NCI-H146 (cell line): ENCODE measurements around the gene MCEE.
"Not testable (repeated sequence)": the region's sequence is repeated elsewhere in the genome, so short reads cannot be mapped to it uniquely, and the experiment has no call there.

ENCODE experiments used
- DNase-seq: peaks from one replicate; lab custom pipeline; 2025; lab: John Stamatoyannopoulos, UW

MCEE gene

GRCh38 chr2:71130152-71130904, at the start of gene MCEE, which contains the start of gene MPHOSPH10:
MCEE (minus strand) TSS chr2:71130229; CDS start chr2:71130219, 10 bp downstream.
MPHOSPH10 (plus strand) TSS chr2:71130634; CDS start chr2:71130666, 32 bp downstream.
- peak; percentile 90 for DNase-seq

DNA sequence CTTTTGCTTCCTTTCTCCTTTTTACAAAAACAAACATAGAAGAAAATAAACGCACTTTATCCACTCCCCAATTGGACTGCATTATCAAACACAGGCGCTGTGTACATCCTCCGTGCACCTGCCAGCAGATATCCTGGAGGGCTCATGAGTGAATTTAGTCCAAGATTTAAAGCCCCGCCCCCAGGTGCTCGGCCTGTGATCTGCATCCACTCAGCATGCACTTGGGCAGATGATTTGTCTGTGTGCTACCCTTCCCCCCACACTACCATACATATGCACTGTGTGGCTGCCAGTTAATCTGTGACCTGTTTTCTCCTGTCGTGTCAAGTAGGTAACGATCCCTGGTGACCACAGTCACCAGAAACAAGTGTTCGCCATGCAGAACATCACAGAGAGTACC, 48.8 kb upstream of the MCEE start:
- peak; percentile 48 for DNase-seq

GRCh38 chr2:71174207-71174606, 44.2 kb upstream of the MCEE start:
- no peak for DNase-seq

DNA sequence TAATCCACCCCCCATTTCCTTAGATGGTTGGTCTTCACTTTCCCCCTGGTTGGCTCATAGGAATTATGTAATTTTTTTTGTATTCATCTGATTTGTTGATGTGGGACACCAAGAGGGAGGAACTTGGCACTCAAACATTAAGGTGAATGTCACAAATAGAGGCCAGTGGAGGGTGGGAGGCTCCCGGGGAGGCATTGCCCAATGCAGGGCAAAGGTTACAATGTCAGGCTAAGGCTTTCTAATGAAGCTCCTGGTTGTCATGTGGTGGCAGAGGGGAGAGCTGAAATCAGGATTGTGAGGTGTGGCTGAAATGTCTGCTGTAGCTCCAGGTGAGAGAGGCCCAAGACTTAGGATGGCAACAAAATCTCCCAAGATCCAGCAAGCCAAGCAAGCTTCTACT, 43.1 kb upstream of the MCEE start:
- no peak for DNase-seq

GRCh38 chr2:71166812-71167211, 36.8 kb upstream of the MCEE start:
- no peak for DNase-seq

GRCh38 chr2:71157124-71157793, 27.2 kb upstream of the MCEE start:
- DNase-seq: peak; percentile 52

DNA sequence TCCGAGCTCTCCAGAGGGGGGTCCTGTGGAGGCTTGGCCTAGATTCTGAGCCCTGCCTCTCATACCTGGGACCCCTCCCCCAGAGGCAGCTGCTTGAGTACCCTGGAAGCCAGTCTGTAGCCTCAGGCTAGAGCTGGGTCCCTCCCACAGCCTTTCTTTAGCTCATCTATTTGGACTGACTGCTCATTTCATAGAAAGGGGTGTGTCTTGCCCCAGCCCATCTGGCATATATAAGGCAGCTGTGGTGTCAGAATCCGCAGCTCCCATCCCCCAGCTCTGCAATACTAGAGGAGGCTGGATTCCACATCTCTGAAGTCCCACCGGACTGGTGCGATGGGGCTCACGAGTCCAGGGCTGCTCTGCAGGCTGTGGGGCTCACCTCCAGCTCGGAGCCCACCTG, 26.5 kb upstream of the MCEE start:
- peak; percentile 92 for DNase-seq

GRCh38 chr2:71155846-71156245, 25.8 kb upstream of the MCEE start:
- no peak for DNase-seq

GRCh38 chr2:71154798-71155197, 24.8 kb upstream of the MCEE start:
- peak; percentile 33 for DNase-seq

DNA sequence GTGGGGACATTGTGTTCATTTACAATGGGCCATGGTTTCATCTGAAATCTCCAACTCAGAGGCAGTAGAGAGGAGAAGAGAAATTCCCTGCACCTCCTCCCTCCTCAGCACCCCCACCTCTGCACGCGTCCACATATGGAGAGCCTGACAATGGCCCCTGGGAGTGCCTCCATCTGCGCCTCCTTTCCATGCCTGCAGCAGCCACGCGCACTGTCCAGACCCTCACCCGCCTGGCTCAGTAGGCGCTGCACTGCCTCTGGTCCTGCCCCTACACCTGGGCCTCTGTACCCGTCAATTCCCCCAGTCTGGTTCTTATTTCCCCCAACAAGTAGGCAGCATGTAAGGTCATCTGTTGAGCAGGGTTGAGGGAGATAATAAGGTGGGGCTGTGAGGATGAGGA, 24.2 kb upstream of the MCEE start:
- DNase-seq: no peak

- peak; percentile 18 for DNase-seq
Measured at GRCh38 chr2:71153585-71154224, 23.7 kb upstream of the MCEE start.

DNA sequence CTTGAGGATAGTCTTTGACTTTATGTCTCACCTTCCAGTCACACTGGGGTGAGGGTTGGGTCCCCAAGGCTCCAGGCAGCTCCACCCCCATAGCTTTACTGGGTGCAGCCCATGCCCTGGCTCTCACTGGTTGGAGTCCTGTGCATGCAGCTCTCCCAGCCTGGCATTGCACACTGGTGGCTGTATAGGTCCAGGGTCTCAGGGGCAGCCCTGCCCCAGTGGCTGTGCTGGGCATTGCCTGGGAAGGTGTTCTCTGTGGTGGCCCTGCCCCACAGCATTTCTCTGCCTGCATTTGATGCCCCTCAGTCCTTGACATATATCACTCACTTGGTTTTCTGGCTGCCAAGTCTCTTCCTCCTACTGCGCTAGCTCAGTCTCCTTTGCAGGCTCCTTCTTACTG, 21.6 kb upstream of the MCEE start:
- DNase-seq: no peak

GRCh38 chr2:71150082-71150816, 20.2 kb upstream of the MCEE start:
- DNase-seq: no peak

DNA sequence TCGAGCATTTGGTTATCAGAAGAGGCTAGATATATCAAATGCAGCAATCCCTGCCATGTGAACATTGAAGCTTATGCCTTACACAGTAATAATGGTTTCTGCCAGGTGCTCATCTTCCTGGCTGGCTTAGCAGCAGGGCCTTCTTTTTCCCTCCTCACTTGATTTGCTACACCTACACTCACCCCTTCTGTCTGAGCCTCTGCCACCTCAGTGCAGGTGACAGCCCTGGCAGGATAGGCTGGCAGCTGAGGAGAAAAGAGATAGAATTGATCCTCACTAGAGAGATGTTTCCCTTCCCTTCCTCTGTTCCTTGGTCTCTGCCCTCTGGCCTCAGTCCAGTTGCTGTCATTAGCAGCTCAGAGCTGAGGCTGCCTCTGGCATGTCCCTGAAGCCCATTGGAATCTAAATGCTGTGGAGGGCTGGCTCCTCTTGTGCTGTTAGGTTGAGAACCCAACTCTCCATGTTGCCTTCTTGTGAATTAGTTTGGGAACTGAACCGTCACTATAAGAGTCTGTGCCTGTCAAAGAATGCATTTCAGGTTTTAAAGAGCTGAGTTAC, 18.6 kb upstream of the MCEE start:
- no peak for DNase-seq

DNA sequence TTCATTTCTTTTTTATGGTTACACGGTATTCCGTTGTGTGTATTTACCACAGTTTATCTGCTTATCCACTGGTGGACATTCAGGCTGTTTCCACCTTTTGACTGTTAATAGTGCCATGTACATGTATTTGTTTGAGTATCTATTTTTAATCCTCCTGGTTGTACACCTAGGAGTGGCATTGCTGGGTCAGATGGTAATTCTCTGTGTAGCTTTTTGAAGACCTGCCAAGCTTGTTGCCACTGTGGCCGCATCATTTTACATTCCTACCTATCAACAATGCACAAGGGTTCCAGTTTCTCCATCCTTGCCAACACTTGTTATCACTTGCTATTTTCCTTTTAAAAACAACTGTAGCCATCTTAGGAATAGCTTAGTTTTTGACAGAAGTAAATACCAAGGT, 13.8 kb upstream of the MCEE start:
- DNase-seq: no peak

- no peak for DNase-seq
Measured at GRCh38 chr2:71136174-71136573, 6.1 kb upstream of the MCEE start.

- DNase-seq: no peak
Measured at GRCh38 chr2:71133603-71134002, 3.6 kb upstream of the MCEE start.

DNA sequence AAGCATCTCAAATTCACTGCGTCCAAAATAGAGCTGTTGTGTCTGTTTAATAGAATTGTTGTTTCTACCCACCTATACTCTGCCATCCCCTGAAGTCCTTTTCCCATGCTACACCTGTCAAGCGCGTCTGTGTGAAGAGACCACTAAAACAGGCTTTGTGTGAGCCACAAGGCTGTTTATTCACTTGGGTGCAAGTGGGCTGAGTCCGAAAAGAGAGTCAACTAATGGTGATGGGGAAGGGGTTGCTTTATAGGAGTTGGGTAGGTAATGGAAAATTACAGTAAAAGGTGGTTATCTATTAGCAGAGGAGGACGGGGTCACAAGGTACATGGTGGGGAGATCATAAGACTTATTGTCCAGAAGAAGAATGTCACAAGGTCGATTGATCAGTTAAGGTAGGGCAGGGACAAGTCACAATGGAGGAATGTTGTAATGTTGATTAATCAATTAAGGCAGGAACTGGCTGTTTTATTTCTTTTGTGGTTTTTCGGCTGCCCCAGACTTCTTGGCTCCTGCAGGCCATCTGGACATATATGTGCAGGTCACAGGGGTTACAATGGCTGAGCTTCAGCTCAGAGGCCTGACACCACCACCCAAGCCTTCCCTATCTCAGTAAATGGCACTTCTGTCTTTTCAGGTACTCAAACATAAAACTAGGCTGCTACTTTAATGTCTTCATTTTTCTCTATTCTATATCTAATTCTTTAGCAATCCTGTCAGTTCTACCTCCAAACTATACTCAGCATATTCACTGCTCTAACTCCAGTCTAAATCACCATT, 1.5 kb upstream of the MCEE start:
- DNase-seq: not testable (repeated sequence)

- DNase-seq: peak; percentile 37
Measured at GRCh38 chr2:71130905-71131244, 846 bp upstream of the MCEE start.

DNA sequence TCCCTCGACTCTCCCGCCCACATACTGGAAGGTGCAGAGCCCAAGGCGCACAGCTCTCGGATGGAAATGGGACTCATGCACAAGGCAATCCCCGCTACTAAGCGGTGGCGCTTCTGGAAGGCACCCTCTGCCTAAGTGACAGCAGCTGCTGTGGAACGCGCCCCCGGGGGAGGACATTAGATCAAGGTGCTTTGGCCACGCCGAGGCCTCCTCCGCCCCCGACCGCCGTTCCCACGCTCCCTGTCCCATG, 202 bp downstream of the MCEE start:
- peak; percentile 84 for DNase-seq

DNA sequence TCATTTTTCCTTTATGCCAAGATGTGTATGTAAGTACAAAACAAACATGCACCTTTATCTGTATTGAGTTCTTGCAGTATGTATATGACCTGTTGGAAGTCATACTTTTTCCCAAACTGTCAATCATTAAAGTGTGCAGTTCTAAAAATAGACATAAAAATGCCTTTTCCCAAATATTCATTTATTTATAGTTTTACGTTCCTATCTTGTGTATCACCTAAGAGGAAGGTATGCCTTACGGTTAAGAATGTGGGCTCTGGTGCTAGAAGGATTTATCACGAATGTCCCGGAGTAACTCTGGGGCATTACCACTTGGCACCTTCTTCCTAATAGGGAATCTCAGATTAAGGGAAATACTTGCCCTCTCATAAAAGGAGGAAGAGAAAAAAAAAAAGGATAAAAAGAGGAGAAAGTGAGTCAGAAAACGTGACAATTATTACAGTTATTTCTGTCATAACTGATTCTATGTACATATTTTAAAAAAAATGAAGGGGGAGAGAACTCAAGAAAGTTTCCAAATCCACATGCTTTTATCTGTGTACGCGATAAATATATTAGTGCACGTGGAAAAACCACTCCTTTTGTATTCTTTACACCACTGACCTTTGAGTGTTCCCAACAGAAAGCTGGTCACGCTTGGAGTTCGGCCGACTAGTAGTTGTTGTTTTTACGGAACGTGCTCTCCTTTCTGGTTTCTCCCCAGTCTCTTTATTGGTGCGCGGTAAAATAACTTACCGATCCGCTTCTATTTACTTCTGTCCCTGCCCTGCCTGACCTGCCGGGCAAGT, 721 bp downstream of the MCEE start:
- DNase-seq: no peak
